Rectal smooth muscle tissue (tissue), 1 donor: Measurements from ENCODE around the gene TACC2.

Experiments used
- H3K27ac ChIP-seq: one replicate; pipeline ENCODE4 v1.7.0; 2013; ENCODE audit warnings: low read depth, low read length, inconsistent platforms
- H3K27me3 ChIP-seq: one replicate; pipeline ENCODE4 v1.7.0; 2013; ENCODE audit warnings: low read length; ENCODE audit not compliant: control insufficient read depth, insufficient read depth
- H3K36me3 ChIP-seq: one replicate; pipeline ENCODE4 v1.7.0; 2013; ENCODE audit warnings: low read length; ENCODE audit not compliant: control insufficient read depth, insufficient read depth
- H3K4me1 ChIP-seq: one replicate; pipeline ENCODE4 v1.7.0; 2013; ENCODE audit warnings: low read length; ENCODE audit not compliant: control insufficient read depth, insufficient read depth
- H3K4me3 ChIP-seq: one replicate; pipeline ENCODE4 v1.7.0; 2013; ENCODE audit warnings: low read length
- H3K9ac ChIP-seq: one replicate; pipeline ENCODE4 v1.7.0; 2013; ENCODE audit warnings: low read length

The TACC2 gene

DNA sequence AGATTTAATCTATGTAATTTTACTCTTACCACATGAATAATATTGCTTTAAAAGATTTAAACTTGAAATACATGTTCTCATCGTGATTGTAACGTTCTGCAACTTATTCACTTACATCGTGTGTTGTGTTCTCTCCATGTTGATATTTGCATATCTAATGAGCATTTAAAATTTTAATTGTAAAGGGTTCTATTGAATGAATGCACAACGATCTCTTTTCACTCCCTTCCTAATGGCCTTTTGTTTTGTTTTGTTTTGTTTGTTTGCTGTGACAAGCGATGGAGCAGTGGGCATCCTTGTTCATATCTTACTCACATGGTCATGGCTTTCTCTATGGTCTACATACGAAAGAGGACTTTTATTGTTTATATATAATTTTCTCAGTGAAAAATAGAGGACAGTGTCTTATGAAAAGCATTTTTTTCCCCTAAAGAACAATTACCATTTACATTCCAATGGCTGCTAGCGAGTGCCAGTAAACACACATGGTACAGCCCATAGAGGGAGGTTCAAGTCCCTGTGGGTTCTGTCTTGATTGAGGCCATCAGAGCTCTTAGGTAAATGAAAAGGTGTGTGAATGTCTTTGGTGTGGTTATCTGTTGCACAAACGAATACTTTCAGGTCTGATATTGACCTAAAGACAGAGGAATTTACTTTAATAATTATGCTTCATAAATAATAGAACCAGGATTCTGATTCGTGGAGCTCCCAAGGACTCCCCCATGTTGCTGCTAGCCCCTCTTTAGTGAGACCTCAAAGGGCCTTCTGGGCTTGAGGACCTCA lies 314.5 kb downstream of the TACC2 start:
- no peak overlapping the region for H3K27ac ChIP-seq

More for the DNA sequence above, 314.5 kb downstream of the TACC2 start:
- no peaks in the 10 kb centered on the region for H3K36me3 ChIP-seq
- peaks cover 13% of the 10 kb centered on the region for H3K4me1 ChIP-seq
- H3K27me3 ChIP-seq: no peaks in the 10 kb centered on the region
- H3K4me3 ChIP-seq: no peak overlapping the region
- no peak overlapping the region for H3K9ac ChIP-seq
